Diencephalon (tissue), 1 donor: ENCODE measurements around the gene LGALS9. TPM values are rescaled to one million over a fixed set of nuclear protein-coding genes. Genes with fewer than 3 reads are reported as not detected.

Experiments used
- small RNA-seq: library from RNA; depleted of rRNA; stranded (forward); fragments of <200 nt; gene quantifications from one replicate; pipeline ENCODE3, GENCODE V24; 2014
- total RNA-seq: library from RNA; depleted of rRNA; stranded (reverse); fragments of >200 nt; gene quantifications from one replicate; pipeline ENCODE4 v1.2.3, GENCODE V29; 2014

LGALS9 gene
- 1.2 TPM for total RNA-seq

DNA sequence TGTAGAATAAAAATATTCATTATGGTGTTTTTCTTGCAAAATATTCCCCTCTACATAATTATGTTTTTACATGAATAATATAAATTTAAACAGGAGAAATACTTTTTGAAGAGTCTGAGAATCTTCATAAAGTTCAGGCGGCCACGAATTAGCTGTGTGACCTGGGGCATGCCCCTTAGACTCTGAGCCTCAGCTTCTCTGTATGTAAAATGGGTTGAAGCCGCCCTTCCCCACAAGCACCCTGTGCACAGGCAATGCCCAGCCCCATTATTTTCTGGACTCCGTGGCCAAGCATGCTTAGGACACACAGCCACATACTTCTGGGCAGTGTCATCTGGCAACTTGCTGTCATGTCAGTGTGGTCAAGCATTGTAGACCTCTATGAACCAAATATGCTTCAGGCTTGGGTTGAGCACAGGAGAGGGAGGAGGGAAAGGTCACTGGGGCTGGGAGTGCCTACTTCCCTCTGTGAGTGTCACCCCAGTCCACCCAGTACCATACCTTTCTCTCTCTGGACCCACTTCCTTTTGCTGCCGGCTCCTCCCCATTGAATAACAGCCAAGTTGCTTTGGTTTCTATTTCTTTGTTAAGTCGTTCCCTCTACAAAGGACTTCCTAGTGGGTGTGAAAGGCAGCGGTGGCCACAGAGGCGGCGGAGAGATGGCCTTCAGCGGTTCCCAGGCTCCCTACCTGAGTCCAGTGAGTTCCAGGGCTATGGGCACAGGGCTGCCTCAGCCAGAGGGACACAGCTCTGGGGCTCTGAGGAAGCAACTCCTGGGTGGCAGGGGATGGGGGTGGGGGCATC is at the start of gene LGALS9:
LGALS9 (plus strand) TSS at position 582 of the 804 bp plus-strand sequence; CDS start at position 660, 78 bp downstream.

Small RNAs within 50 kb of the gene (small RNA-seq; reads per million reads assigned to genes)
- gene AC015688.1 = not detected
- gene AC015688.2 = not detected
- gene AC015688.5 = not detected
- gene CPDP1 = not detected

Other genes with a start within 250 kb of the LGALS9 start
- 21.7 TPM for gene KSR1, start 174.7 kb upstream of the LGALS9 start, total RNA-seq
- gene NOS2, start 169.3 kb downstream of the LGALS9 start, total RNA-seq = 2.1 TPM